GM23338 (cell line): Measurements from ENCODE around the gene RFFL. TPM values are rescaled to one million over a fixed set of nuclear protein-coding genes. Genes with fewer than 3 reads are reported as not detected.

Experiments used
- ATAC-seq: fragments of 200-7000 bp; cut with Tn5 transposase; 3 replicates; pipeline ENCODE4 v1.9.1; 2020
- DNase-seq: peaks from one replicate; pipeline ENCODE4 v3.0.0-alpha.2; 2015; ENCODE audit warnings: low spot score
- H2AFZ ChIP-seq: fragments of 200-600 bp; sonication (generic); 2 replicates; pipeline ENCODE4 v1.8.0; 2016; ENCODE audit warnings: antibody characterized with exemption, mild to moderate bottlenecking, moderate library complexity
- H3F3A ChIP-seq: fragments of 200-600 bp; sonication (generic); replicated peaks from 2 replicates; pipeline ENCODE4 v1.8.0; 2017; ENCODE audit warnings: antibody characterized with exemption, mixed run types, low read depth
- H3K27ac ChIP-seq: fragments of 200-600 bp; sonication (generic); 2 replicates; pipeline ENCODE4 v1.6.1; 2016; ENCODE audit warnings: low read depth
- H3K27me3 ChIP-seq: fragments of 200-600 bp; sonication (generic); 2 replicates; pipeline ENCODE4 v1.8.0; 2016; ENCODE audit warnings: mild to moderate bottlenecking, mixed run types, moderate library complexity; ENCODE audit not compliant: insufficient read depth
- H3K36me3 ChIP-seq: fragments of 200-600 bp; sonication (generic); 2 replicates; pipeline ENCODE4 v1.8.0; 2016; ENCODE audit warnings: mild to moderate bottlenecking; ENCODE audit not compliant: insufficient read depth
- H3K4me1 ChIP-seq: fragments of 200-600 bp; sonication (generic); 2 replicates; pipeline ENCODE4 v1.8.0; 2016; ENCODE audit warnings: mild to moderate bottlenecking, moderate library complexity; ENCODE audit not compliant: insufficient read depth
- H3K4me2 ChIP-seq: fragments of 200-600 bp; sonication (generic); 2 replicates; pipeline ENCODE4 v1.7.1; 2017; ENCODE audit warnings: mixed run types
- H3K4me3 ChIP-seq: fragments of 200-600 bp; sonication (generic); 2 replicates; pipeline ENCODE4 v1.6.1; 2016; ENCODE audit warnings: mixed run types
- H3K79me2 ChIP-seq: fragments of 200-600 bp; sonication (generic); replicated peaks from 2 replicates; pipeline ENCODE4 v1.8.0; 2017; ENCODE audit warnings: mild to moderate bottlenecking; ENCODE audit not compliant: insufficient read depth
- H3K9me2 ChIP-seq: fragments of 200-600 bp; sonication (generic); 2 replicates; pipeline ENCODE4 v1.8.0; 2017; ENCODE audit not compliant: insufficient read depth
- H4K20me1 ChIP-seq: fragments of 200-600 bp; sonication (generic); replicated peaks from 2 replicates; pipeline ENCODE4 v1.8.0; 2017; ENCODE audit warnings: mild to moderate bottlenecking; ENCODE audit not compliant: insufficient read depth
- H3K27ac Mint-ChIP-seq: 2 replicates; pipeline ENCODE4 v1.8.0; 2020; ENCODE audit warnings: inconsistent platforms, mild to moderate bottlenecking, moderate library complexity, mixed read lengths
- H3K27me3 Mint-ChIP-seq: 3 replicates; pipeline ENCODE4 v1.8.0; 2022; ENCODE audit warnings: low read depth, mild to moderate bottlenecking, moderate library complexity, mixed read lengths, inconsistent platforms; ENCODE audit not compliant: insufficient read depth, poor library complexity
- H3K36me3 Mint-ChIP-seq: 3 replicates; pipeline ENCODE4 v1.8.0; 2021; ENCODE audit warnings: low read depth, mild to moderate bottlenecking, inconsistent platforms, moderate library complexity, mixed read lengths
- H3K4me1 Mint-ChIP-seq: 3 replicates; pipeline ENCODE4 v1.8.0; 2020; ENCODE audit warnings: mild to moderate bottlenecking, inconsistent platforms, mixed read lengths
- H3K4me3 Mint-ChIP-seq: 3 replicates; pipeline ENCODE4 v1.8.0; 2021; ENCODE audit warnings: moderate library complexity, mild to moderate bottlenecking, inconsistent platforms, mixed read lengths
- H3K9me3 Mint-ChIP-seq: 3 replicates; pipeline ENCODE4 v1.8.0; 2020; ENCODE audit warnings: moderate library complexity, mild to moderate bottlenecking, inconsistent platforms, mixed read lengths
- CREB1 ChIP-seq: fragments of 250-450 bp; sonication (Bioruptor Pico); IDR thresholded peaks from 2 replicates; pipeline ENCODE4 v1.5.0; 2020; ENCODE audit warnings: low read depth, mild to moderate bottlenecking, moderate library complexity
- CTCF ChIP-seq, 2 experiments: fragments of 200-600 bp in 1 of 2; sonication (generic) in 1 of 2; conservative IDR thresholded peaks; 2 replicates each; pipeline versions ENCODE4 v1.5.1 to v1.6.1; 2016 to 2017; ENCODE audit warnings: antibody characterized with exemption in 2 of 2, low read depth in 2 of 2, mild to moderate bottlenecking in 2 of 2, moderate library complexity in 1 of 2
- ETS1 ChIP-seq: IDR thresholded peaks from 2 replicates; pipeline ENCODE4 v1.6.1; 2016; ENCODE audit warnings: antibody characterized with exemption
- JUNB ChIP-seq: IDR thresholded peaks from one replicate; pipeline ENCODE4 v1.6.1; 2016; ENCODE audit warnings: antibody characterized with exemption; ENCODE audit not compliant: unreplicated experiment
- NANOG ChIP-seq: IDR thresholded peaks from 2 replicates; pipeline ENCODE4 v1.6.1; 2016; ENCODE audit warnings: antibody characterized with exemption, borderline replicate concordance
- POLR2AphosphoS5 ChIP-seq: IDR thresholded peaks from 2 replicates; pipeline ENCODE4 v1.6.1; 2016; ENCODE audit warnings: antibody characterized with exemption, low read depth
- STAT1 ChIP-seq: IDR thresholded peaks from one replicate; pipeline ENCODE4 v1.6.1; 2016; ENCODE audit warnings: antibody characterized with exemption; ENCODE audit not compliant: unreplicated experiment
- ZNF462 ChIP-seq: fragments of 250-450 bp; sonication (Bioruptor Pico); IDR thresholded peaks from 2 replicates; pipeline ENCODE4 v1.5.0; 2020; ENCODE audit warnings: mild to moderate bottlenecking, moderate library complexity
- polyA plus RNA-seq: library from polyadenylated mRNA; unstranded; fragments of >200 nt; fragmentation: Nextera tagmentation; extraction: Ambion mirVana; gene quantifications from 2 replicates; pipeline ENCODE4 v1.2.1, GENCODE V29; 2016
- total RNA-seq: library from RNA; depleted of rRNA; stranded (reverse); fragments of >200 nt; shearing (Covaris generic); gene quantifications from 2 replicates; pipeline ENCODE4 v1.2.3, GENCODE V29; 2014

Gene RFFL
- total and polyA plus RNA-seq, 2 experiments from 2014 or later = 4.1 to 22.2 TPM

GRCh38 chr17:35081638-35082037 lies 18.1 kb upstream of the RFFL start:
- H3K27ac Mint-ChIP-seq = no peak overlapping the region; the same call in 1 of the 2 replicates
- H3K4me3 ChIP-seq = no peak overlapping the region
- H3K4me2 ChIP-seq = 0 out of 2 replicates have a peak overlapping the region, but pooled peaks have one; percentile 60
- no peaks in the 10 kb centered on the region for H3K27me3 Mint-ChIP-seq
- TF ChIP-seq NANOG (no peak), CTCF (conservative IDR thresholded peaks at IDR 0.05; ENCODE audit: low read depth in 2 of 2) (no peak), ETS1 (no peak), CREB1 (no peak), POLR2AphosphoS5 (no peak), STAT1 (no peak), JUNB (no peak)
- no peaks in the 10 kb centered on the region; the same call in 2 of the 3 replicates for H3K36me3 Mint-ChIP-seq
- H3K4me3 Mint-ChIP-seq = no peak overlapping the region
- H3K27ac ChIP-seq = no peak overlapping the region
- no peak for ATAC-seq
- H3F3A ChIP-seq = no peaks in the 10 kb centered on the region
- H3K9me3 Mint-ChIP-seq = no peaks in the 10 kb centered on the region
- H4K20me1 ChIP-seq = peaks cover 3% of the 10 kb centered on the region; the same call in 1 of the 2 replicates
- H3K27me3 ChIP-seq = no peaks in the 10 kb centered on the region
- DNase-seq = no peak
- H3K4me1 ChIP-seq = peaks cover 65% of the 10 kb centered on the region
- H3K4me1 Mint-ChIP-seq = peaks cover 58% of the 10 kb centered on the region
- no peaks in the 10 kb centered on the region for H3K9me2 ChIP-seq
- no peak overlapping the region for H2AFZ ChIP-seq
- H3K36me3 ChIP-seq = no peaks in the 10 kb centered on the region
- peaks cover 13% of the 10 kb centered on the region; the same call in 1 of the 2 replicates for H3K79me2 ChIP-seq

- DNase-seq (no peak), ATAC-seq (no peak)
- Histone ChIP-seq H3K79me2 (peaks cover 7% of the 10 kb centered on the region; the same call in 1 of the 2 replicates), H3K4me3 (no peak overlapping the region), H3F3A (no peaks in the 10 kb centered on the region), H4K20me1 (peaks cover 3% of the 10 kb centered on the region; the same call in 1 of the 2 replicates), H3K36me3 (no peaks in the 10 kb centered on the region), H3K4me2 (peak overlapping the region; percentile 60), H3K27me3 (no peaks in the 10 kb centered on the region), H3K4me1 (peaks cover 55% of the 10 kb centered on the region), H3K27ac (0 out of 2 replicates have a peak overlapping the region, but pooled peaks have one; percentile 18), H3K9me2 (no peaks in the 10 kb centered on the region), H2AFZ (no peak overlapping the region)
- peaks cover 48% of the 10 kb centered on the region for H3K4me1 Mint-ChIP-seq
- no peak for TF ChIP-seq CREB1
- TF ChIP-seq ZNF462 (CRISPR knock-in tag) = no peak
- no peak for TF ChIP-seq ETS1
- TF ChIP-seq STAT1 = no peak
- TF ChIP-seq CTCF (conservative IDR thresholded peaks at IDR 0.05; ENCODE audit: low read depth in 2 of 2) = no peak
- no peak for TF ChIP-seq POLR2AphosphoS5
- peak overlapping the region; percentile 80 for H3K27ac Mint-ChIP-seq
- H3K9me3 Mint-ChIP-seq = no peaks in the 10 kb centered on the region
- no peaks in the 10 kb centered on the region; the same call in 2 of the 3 replicates for H3K36me3 Mint-ChIP-seq
- no peaks in the 10 kb centered on the region for H3K27me3 Mint-ChIP-seq
- no peak overlapping the region for H3K4me3 Mint-ChIP-seq
These were observed 17.0 kb upstream of the RFFL start for GRCh38 chr17:35080536-35080935.
